ENCODE measurements around the gene SPAG16.

SPAG16 gene

DNA sequence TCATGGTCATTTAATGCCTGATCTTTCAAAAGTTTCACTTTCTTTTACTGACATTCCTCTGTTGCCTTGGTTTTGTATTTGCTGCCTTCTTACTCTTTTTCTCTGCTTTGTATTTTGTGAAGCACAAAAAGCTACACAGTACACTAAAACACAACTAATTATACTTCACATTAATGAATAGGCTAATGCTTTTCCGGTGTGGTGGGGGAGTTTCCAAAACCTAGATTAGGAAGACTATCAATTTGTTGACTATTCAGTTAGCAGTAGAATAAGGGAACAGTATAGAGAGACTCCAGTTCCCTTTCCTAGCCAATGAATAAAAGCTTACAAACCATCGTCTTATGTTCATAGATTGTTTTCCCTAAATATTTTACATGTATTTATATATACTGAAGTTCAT is 468.3 kb downstream of the SPAG16 start:
- TF ChIP-seq, protein P1, sequence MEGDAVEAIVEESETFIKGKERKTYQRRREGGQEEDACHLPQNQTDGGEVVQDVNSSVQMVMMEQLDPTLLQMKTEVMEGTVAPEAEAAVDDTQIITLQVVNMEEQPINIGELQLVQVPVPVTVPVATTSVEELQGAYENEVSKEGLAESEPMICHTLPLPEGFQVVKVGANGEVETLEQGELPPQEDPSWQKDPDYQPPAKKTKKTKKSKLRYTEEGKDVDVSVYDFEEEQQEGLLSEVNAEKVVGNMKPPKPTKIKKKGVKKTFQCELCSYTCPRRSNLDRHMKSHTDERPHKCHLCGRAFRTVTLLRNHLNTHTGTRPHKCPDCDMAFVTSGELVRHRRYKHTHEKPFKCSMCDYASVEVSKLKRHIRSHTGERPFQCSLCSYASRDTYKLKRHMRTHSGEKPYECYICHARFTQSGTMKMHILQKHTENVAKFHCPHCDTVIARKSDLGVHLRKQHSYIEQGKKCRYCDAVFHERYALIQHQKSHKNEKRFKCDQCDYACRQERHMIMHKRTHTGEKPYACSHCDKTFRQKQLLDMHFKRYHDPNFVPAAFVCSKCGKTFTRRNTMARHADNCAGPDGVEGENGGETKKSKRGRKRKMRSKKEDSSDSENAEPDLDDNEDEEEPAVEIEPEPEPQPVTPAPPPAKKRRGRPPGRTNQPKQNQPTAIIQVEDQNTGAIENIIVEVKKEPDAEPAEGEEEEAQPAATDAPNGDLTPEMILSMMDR (IDR thresholded peaks at IDR 0.05; ENCODE audit: low read depth, low read length), result no peak
- TF ChIP-seq, protein P2, sequence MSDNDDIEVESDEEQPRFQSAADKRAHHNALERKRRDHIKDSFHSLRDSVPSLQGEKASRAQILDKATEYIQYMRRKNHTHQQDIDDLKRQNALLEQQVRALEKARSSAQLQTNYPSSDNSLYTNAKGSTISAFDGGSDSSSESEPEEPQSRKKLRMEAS (IDR thresholded peaks at IDR 0.05; ENCODE audit: low read depth, low read length), result no peak
- no peak for TF ChIP-seq POLR2A (IDR thresholded peaks at IDR 0.05; ENCODE audit: extremely low read depth, insufficient read length)
- TF ChIP-seq MYC (IDR thresholded peaks at IDR 0.05; ENCODE audit: low read depth, low read length), result no peak
- H3K4me3 ChIP-seq (ENCODE audit: low read depth, low read length), result no peak overlapping the region
- no peak for DNase-seq (ENCODE audit: low read depth)

DNA sequence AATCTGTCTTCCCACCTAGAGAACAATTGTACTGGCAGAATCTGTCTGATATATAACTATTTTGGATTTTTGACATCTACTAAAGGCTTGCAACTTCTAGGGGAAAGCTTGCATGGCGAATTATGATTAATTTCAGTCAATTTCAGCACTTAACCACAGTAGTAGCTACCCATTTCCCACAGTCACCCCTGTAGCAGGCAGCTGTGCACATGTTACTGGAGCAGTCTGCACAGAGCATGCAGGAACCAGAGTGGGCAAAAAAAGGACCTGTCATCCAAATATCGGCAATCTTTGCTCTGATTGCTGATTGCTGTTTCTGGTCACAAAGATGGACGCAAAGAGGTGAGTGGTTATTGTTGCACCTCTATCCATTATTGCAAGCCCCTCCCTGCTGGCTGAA is 473.3 kb downstream of the SPAG16 start:
- TF ChIP-seq POLR2A (IDR thresholded peaks at IDR 0.05; ENCODE audit: extremely low read depth, insufficient read length) (no peak), MYC (IDR thresholded peaks at IDR 0.05; ENCODE audit: low read depth, low read length) (no peak)
- TF ChIP-seq, protein P2 (IDR thresholded peaks at IDR 0.05; ENCODE audit: low read depth, low read length), result no peak
- TF ChIP-seq, protein P1 (IDR thresholded peaks at IDR 0.05; ENCODE audit: low read depth, low read length), result no peak
- no peak overlapping the region for H3K4me3 ChIP-seq (ENCODE audit: low read depth, low read length)
- DNase-seq (ENCODE audit: low read depth), result no peak

DNA sequence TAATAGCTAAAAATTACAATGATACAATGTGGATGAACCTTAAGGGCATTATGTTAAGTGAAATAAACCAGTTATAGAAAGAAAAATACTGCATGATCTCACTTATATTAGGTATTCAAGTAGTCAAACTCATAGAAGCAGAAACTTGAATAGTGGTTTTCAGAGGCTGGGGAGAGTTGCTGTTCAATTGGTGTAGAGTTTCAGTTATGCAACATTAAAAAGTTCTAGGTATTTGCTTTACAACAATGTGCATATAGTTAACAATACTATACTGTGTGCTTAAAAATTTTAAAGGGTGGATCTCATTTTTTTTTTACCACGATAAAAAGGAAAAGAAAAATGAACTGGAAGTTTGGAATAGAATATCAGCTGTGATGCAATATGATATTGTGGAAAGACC is 479.1 kb downstream of the SPAG16 start:
- H3K4me3 ChIP-seq (ENCODE audit: low read depth, low read length), result no peak overlapping the region
- no peak for TF ChIP-seq POLR2A (IDR thresholded peaks at IDR 0.05; ENCODE audit: extremely low read depth, insufficient read length)
- TF ChIP-seq, protein P1 (IDR thresholded peaks at IDR 0.05; ENCODE audit: low read depth, low read length), result no peak
- TF ChIP-seq MYC (IDR thresholded peaks at IDR 0.05; ENCODE audit: low read depth, low read length), result no peak
- TF ChIP-seq, protein P2 (IDR thresholded peaks at IDR 0.05; ENCODE audit: low read depth, low read length), result no peak
- no peak for DNase-seq (ENCODE audit: low read depth)

DNA sequence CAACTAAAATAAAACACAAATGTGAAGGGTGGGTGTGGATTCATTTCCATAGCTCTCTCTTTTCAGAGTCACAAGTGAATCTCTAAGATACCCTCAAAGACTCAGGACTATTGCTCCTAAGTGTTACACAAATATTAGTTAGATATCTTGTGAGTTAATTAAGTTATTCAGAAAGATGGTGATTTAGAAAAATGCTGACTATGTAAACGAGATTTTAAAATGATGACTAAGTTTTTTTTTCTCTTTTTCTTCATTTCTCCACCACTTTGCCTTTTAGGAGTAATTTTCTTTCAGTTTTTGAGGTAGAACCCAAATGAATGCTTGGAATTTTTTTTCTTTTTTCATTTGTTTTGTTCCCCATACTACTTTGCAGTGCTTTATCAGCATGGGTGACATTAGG is 479.7 kb downstream of the SPAG16 start:
- DNase-seq (ENCODE audit: low read depth), result no peak
- H3K4me3 ChIP-seq (ENCODE audit: low read depth, low read length), result no peak overlapping the region
- TF ChIP-seq, protein P2 (IDR thresholded peaks at IDR 0.05; ENCODE audit: low read depth, low read length), result no peak
- no peak for TF ChIP-seq MYC (IDR thresholded peaks at IDR 0.05; ENCODE audit: low read depth, low read length)
- TF ChIP-seq, protein P1 (IDR thresholded peaks at IDR 0.05; ENCODE audit: low read depth, low read length), result no peak
- no peak for TF ChIP-seq POLR2A (IDR thresholded peaks at IDR 0.05; ENCODE audit: extremely low read depth, insufficient read length)

DNA sequence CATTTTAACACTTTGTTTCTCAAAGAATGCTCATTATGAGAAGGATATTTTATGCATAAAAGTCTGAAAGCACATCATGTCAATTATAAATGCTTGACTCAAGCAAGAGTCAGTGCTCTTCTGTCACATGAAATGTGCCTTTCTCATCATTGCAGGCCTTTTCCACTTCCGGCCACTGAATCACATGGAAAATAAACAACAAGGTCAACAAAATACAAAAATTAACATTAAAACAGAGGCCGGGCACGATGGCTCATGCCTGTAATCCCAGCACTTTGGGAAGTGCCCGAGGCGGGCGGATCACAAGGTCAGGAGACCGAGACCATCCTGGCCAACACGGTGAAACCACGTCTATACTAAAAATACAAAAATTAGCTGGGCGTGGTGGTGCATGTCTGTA is 480.6 kb downstream of the SPAG16 start:
- TF ChIP-seq, protein P2 (IDR thresholded peaks at IDR 0.05; ENCODE audit: low read depth, low read length), result no peak
- no peak for TF ChIP-seq POLR2A (IDR thresholded peaks at IDR 0.05; ENCODE audit: extremely low read depth, insufficient read length)
- TF ChIP-seq MYC (IDR thresholded peaks at IDR 0.05; ENCODE audit: low read depth, low read length), result no peak
- TF ChIP-seq, protein P1 (IDR thresholded peaks at IDR 0.05; ENCODE audit: low read depth, low read length), result no peak
- H3K4me3 ChIP-seq (ENCODE audit: low read depth, low read length), result no peak overlapping the region
- no peak for DNase-seq (ENCODE audit: low read depth)

DNA sequence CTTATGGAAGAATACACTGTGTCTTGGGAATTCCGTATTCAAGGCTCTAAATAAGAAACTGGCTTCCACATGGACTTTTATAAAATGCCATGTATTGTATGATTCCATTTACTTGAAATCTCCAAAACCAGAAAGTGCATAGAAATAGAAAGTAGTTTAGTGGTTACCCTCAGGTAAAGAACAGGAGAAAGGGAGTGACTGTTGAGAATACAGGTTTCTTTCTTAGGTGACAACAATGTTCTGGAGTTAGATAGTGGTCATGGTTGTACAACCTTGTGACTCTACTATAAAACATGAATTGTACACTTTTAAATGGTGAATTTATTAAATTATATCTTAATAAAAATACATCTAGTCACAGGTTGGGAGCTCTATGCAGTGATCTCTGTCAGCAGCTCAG is 481.8 kb downstream of the SPAG16 start:
- TF ChIP-seq, protein P2 (IDR thresholded peaks at IDR 0.05; ENCODE audit: low read depth, low read length), result no peak
- TF ChIP-seq MYC (IDR thresholded peaks at IDR 0.05; ENCODE audit: low read depth, low read length) (no peak), POLR2A (IDR thresholded peaks at IDR 0.05; ENCODE audit: extremely low read depth, insufficient read length) (no peak)
- TF ChIP-seq, protein P1 (IDR thresholded peaks at IDR 0.05; ENCODE audit: low read depth, low read length), result no peak
- H3K4me3 ChIP-seq (ENCODE audit: low read depth, low read length), result no peak overlapping the region
- DNase-seq (ENCODE audit: low read depth), result no peak

All from NB4 (cell line).